ENCODE measurements around the gene RAD21L1.
A peak's percentile ranks its signal among the peaks of the same experiment; 100 is the strongest.

The RAD21L1 gene

DNA sequence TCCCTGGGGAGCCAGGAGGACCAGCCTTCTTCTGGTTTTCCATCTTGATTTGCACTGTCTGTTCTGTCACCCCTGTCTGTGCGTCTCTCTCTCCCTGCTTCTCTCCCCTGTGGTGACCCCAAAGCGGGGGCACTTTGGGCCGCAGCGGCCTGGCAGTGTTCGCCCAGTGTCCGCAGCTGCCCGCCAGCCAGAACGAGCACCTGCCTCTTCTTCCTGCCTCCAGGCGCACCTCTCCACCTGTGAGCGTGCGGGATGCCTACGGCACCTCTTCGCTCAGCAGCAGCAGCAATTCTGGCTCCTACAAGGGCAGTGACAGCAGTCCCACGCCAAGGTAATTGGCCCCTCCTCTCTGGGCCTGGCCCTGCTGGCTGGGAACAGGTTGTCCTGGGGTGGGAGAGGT is 71.1 kb downstream of the RAD21L1 start:
- DNase-seq: no peak

DNA sequence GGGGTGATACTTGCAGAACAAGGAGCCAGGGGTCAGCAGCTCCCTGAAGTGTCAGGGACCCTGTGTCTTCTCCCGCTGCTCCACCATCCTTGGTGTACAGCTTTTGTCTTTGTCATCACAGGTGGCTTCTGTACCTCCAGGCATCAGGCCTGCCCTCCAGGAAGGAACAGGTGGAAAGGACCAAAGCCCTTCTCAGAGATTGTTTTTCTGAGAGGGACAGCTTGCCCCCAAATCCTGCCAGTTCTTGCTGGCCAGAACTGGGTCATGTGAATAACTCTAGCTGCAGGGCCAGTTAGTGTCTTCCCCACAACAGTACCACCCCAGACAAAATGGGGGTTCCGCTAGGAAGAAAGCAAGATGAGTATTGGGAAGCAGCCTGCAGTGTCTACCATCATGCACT is 71.6 kb downstream of the RAD21L1 start:
- no peak for DNase-seq

DNA sequence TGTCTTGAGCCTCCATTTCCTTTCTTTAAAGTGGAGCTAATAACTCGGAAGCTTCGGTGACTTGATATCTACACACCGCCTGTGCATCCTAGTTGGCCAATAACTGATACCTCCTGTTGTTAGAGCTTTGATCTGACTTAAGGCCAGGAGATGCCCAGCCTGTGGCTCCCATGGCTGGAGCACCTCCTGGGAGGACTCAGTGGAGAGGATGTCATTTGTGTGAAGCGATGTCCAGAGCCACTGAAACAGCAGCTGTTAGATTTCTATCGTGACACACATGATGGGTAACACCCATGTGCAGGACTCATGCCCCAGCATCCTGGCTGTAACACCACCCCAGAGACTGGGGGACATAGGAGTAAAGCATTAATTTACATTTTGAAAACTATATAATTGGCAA is 72.3 kb downstream of the RAD21L1 start:
- DNase-seq: no peak

DNA sequence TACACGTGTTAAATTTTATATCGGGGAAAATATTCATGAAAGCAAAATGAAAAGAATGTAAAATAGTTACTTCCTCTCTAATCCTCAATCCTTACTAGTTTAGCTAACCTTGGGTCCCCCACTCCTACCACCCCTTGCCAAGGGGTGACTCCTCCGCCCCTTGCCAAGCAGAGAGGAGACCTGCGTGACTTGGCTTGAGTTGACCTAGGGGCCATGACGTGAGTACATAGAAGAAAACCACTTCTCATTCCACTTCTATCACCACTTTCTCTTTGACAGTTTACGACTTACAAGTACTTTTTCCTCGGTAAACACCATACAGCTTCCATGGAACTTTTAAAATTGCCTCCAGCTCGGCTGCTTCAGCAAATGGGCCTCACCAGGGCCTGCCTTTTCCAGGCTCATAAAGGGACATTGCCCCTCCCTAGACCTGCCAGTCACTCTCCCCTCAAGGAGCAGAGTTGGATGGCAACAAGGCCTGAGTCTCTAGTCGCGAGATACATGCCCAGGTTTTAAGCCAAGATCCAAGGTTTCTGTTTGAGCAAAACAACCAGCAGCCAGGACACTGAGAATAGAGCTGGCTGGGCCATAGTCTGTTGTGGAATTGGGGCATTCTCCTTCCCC is 73.2 kb downstream of the RAD21L1 start:
- DNase-seq: no peak

DNA sequence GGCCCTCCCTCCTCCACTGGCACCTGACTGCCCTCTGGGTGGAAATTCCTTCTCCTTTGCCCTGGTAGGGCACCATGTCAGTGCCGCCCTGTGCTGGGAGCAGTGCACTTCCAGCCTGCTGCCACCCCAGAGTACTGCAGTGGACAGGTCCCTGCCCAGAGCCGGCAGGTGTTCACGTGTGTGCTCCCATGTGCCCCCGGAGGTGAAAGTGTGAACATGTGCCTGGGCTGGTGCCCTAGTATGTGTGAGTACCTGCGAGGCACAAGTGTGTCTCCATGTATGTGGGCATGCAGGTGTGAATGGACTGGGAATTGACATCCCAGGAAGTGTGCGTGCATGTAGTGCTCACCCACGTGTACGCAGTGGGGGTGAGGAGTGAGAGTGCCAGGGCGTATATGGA is 73.7 kb downstream of the RAD21L1 start:
- no peak for DNase-seq

DNA sequence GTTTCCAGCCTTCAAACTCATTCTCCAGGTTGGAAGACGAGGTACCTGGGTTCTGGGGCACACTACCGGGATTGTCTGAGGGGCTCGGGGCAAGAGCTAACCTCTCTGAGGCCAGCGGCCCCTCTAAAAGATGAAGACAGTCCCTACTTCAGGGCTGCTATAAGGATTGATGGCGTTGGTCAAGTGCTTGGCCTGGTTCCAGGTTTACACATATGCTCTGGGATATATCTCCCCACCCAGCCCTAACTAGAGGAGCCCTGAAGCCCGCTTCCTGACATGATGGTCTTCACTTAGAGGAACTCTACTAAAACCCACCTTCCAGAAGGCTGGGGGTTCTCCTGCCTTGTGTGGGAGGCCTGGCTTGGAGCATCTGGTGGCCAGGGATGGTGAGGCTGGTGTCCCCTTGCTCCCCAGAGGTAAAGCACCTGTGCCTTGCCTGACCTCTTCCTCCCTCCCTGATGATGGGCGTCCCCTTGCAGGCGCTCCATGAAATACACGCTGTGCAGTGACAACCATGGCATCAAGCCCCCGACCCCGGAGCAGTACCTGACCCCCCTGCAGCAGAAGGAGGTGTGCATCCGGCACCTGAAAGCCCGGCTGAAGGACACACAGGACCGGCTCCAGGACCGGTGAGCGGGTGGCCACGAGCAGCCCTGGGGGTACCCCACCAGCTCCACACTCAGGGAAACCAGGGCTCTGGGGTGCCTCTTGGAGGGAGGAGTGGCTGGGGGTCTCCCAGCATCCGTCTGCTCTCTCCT is 74.4 kb downstream of the RAD21L1 start:
- no peak for DNase-seq

DNA sequence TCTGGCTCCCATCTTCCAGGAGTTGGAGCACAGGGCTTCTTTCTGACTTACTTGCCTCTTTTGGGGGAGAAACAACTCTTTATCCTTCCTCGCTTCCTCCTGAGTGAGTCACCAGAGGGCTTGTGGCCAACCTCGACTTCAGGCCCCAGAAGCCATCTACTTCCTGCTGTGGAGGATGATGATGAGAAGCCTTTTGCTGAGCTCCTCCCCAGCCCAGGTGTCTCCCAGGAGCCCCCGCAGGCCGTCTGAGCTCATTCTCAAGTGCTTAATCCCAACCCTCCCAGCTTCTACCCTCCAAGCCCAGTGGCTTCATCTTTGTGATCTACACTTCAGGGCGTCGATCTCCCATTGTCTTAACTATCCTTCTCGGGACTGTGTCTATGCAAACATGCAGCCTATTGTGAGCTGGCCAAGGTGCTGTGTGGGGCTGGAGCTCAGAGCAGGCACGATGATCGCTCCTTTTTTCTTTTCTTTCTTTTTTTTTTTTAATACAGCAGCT is 75.2 kb downstream of the RAD21L1 start:
- peak; percentile 58 for DNase-seq

DNA sequence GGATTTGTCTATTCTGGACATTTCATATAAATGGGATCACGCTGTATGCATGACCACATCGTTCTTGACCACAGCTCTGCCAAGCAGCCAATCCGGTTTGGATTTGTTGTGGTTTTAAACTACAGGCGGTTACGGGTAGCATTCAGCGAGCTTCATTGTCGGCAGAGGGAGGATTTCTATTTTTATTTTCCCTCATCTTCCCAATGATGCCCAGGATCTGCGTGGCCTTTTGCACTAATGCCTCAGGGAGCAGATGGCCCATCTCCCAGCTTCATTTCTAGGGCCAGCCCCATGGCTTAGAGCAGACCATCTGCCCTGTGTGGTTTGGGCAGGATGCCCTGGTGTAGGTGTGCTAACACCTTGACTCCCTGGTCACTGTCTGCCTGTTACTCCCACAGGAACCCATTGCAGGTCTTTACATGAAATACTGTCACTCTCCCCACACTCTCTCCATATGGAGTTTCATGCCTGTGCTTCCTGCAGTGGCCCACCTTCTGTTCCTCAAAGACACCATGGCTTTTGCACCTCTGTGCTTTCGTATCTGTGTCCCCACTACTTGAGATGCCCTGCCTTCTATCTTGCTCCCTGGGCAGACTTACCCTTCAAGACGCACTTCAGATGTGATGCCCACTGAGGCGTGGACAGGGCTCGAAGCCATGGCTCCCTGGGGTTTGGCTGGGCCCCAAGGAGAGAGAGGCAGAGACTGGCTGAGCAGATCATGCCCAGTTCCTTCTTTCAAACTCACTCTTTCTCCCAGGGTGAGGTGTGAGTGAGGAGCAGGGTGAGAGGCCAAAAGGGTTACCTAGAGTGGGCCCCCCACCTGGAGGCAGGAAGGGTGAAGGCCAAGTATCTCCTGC is 77.1 kb downstream of the RAD21L1 start:
- no peak for DNase-seq

DNA sequence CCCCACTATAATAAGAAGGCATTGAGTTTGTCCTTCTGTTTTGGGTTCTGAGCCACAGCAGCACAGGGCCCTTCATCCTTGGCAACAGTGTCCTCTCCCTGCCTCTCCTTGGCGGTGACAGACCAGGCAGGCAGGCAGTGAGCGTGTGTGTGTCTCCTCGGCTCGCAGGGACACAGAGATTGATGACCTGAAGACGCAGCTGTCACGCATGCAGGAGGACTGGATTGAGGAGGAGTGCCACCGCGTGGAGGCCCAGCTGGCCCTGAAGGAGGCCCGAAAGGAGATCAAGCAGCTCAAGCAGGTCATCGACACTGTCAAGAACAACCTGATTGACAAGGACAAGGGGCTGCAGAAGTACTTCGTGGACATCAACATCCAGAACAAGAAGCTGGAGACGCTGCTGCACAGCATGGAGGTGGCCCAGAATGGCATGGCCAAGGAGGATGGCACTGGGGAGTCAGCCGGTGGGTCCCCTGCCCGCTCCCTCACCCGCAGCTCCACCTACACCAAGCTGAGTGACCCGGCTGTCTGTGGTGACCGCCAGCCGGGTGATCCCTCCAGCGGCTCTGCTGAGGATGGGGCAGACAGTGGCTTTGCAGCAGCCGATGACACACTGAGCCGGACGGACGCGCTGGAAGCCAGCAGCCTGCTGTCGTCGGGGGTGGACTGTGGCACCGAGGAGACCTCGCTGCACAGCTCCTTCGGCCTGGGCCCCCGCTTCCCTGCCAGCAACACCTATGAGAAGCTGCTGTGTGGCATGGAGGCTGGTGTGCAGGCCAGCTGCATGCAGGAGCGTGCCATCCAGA is 79.1 kb downstream of the RAD21L1 start:
- no peak for DNase-seq
